Upper lobe of left lung (tissue), 4 donors: ENCODE results near the gene TSPAN2.

ENCODE experiments used
- POLR2AphosphoS5 ChIP-seq, 2 donors: sonication (generic); formaldehyde crosslinking; IDR thresholded peaks; one replicate each; pipeline ENCODE4 v1.5.1; 2017; ENCODE audit warnings: antibody characterized with exemption in 2 of 2
- TF ChIP-seq, protein P1 (sequence below), 6 experiments: fragments of 450-650 bp in 4 of 6; fragments of 200-600 bp in 2 of 6; sonication (generic) in 2 of 6; IDR thresholded peaks; one replicate each; pipeline ENCODE4 v1.5.1; 2016 to 2019; ENCODE audit warnings: antibody characterized with exemption in 6 of 6

DNA sequence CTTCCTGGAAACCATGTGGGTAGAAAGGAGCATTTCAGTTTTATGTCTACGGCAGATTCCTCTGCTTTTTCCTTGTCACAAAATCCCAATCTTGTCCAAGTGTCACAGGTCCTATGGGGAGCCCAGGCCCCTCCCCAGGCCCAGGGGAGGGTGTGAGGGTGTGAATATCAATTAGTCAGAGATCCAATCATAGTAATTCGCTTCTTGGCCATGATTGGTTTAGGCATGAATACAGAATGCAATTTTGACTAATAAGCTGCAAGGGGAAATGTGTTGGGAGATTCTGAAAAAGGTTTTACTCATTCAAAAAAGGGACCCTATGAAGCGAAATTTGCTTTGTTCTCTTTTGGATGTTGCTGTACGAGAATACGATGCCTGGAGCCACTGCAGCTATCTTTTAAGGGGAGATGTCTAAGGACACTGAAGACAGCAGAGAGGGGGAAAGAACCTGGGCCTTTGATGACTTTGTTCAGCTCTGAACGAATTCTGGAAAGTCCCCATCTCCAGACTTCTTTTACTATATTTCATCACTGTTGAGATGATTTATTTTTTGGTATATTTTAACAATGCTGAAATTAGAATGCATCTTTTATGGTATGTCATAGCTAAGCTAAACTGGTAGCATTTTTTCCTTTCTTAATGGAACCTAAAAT lies 18.2 kb downstream of the TSPAN2 start:
- TF ChIP-seq POLR2AphosphoS5 (IDR thresholded peaks at IDR 0.05): no peak
- TF ChIP-seq, protein P1, sequence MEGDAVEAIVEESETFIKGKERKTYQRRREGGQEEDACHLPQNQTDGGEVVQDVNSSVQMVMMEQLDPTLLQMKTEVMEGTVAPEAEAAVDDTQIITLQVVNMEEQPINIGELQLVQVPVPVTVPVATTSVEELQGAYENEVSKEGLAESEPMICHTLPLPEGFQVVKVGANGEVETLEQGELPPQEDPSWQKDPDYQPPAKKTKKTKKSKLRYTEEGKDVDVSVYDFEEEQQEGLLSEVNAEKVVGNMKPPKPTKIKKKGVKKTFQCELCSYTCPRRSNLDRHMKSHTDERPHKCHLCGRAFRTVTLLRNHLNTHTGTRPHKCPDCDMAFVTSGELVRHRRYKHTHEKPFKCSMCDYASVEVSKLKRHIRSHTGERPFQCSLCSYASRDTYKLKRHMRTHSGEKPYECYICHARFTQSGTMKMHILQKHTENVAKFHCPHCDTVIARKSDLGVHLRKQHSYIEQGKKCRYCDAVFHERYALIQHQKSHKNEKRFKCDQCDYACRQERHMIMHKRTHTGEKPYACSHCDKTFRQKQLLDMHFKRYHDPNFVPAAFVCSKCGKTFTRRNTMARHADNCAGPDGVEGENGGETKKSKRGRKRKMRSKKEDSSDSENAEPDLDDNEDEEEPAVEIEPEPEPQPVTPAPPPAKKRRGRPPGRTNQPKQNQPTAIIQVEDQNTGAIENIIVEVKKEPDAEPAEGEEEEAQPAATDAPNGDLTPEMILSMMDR (IDR thresholded peaks at IDR 0.05): no peak
